ENCODE results near the gene MICA. TPM values are rescaled to one million over a fixed set of nuclear protein-coding genes. Genes with fewer than 3 reads are reported as not detected.
"Not testable (repeated sequence)": the region's sequence is repeated elsewhere in the genome, so short reads cannot be mapped to it uniquely, and the experiment has no call there.

MICA gene
- total RNA-seq, 1 donor from 2014 or later, result 51.6 TPM

GRCh38 chr6:31441365-31442267 lies 38.2 kb downstream of the MICA start:
- DNase-seq (ENCODE audit: low read depth) (peak; percentile 41), FAIRE-seq (peak; percentile 52)
- peak; percentile 92 for TF ChIP-seq CTCF (IDR thresholded peaks at IDR 0.05; ENCODE audit: insufficient read depth, low read length, severe bottlenecking)
- H3K4me3 ChIP-seq (ENCODE audit: low read depth, low read length), result no peak overlapping the region
- H3K36me3 ChIP-seq (ENCODE audit: control insufficient read depth, insufficient read depth, low read length), result no peaks in the 10 kb centered on the region
- H3K27me3 ChIP-seq (ENCODE audit: control insufficient read depth, insufficient read depth, low read length), result no peaks in the 10 kb centered on the region

- Histone ChIP-seq H3K36me3 (ENCODE audit: control insufficient read depth, insufficient read depth, low read length) (no peaks in the 10 kb centered on the region), H3K4me3 (ENCODE audit: low read depth, low read length) (no peak overlapping the region), H3K27me3 (ENCODE audit: control insufficient read depth, insufficient read depth, low read length) (peaks cover 4% of the 10 kb centered on the region)
- FAIRE-seq (no peak), DNase-seq (ENCODE audit: low read depth) (peak; percentile 32)
- no peak for TF ChIP-seq CTCF (IDR thresholded peaks at IDR 0.05; ENCODE audit: insufficient read depth, low read length, severe bottlenecking)
These were observed 43.1 kb downstream of the MICA start for GRCh38 chr6:31446481-31446880.

GRCh38 chr6:31446999-31447789 lies 43.8 kb downstream of the MICA start:
- FAIRE-seq; H3K4me3 ChIP-seq (ENCODE audit: low read depth, low read length); H3K36me3 ChIP-seq (ENCODE audit: control insufficient read depth, insufficient read depth, low read length); H3K27me3 ChIP-seq (ENCODE audit: control insufficient read depth, insufficient read depth, low read length); DNase-seq (ENCODE audit: low read depth): not testable (repeated sequence)

- no peak for FAIRE-seq
- Histone ChIP-seq H3K27me3 (ENCODE audit: control insufficient read depth, insufficient read depth, low read length) (peaks cover 7% of the 10 kb centered on the region), H3K36me3 (ENCODE audit: control insufficient read depth, insufficient read depth, low read length) (no peaks in the 10 kb centered on the region), H3K4me3 (ENCODE audit: low read depth, low read length) (no peak overlapping the region)
- TF ChIP-seq CTCF (IDR thresholded peaks at IDR 0.05; ENCODE audit: insufficient read depth, low read length, severe bottlenecking), result no peak
- no peak for DNase-seq (ENCODE audit: low read depth)
These were observed 47.4 kb downstream of the MICA start for GRCh38 chr6:31450751-31451150.

GRCh38 chr6:31452859-31453258 lies 49.5 kb downstream of the MICA start:
- no peak overlapping the region for H3K4me3 ChIP-seq (ENCODE audit: low read depth, low read length)
- FAIRE-seq (no peak), DNase-seq (ENCODE audit: low read depth) (no peak)
- H3K27me3 ChIP-seq (ENCODE audit: control insufficient read depth, insufficient read depth, low read length), result peaks cover 7% of the 10 kb centered on the region
- no peak for TF ChIP-seq CTCF (IDR thresholded peaks at IDR 0.05; ENCODE audit: insufficient read depth, low read length, severe bottlenecking)
- H3K36me3 ChIP-seq (ENCODE audit: control insufficient read depth, insufficient read depth, low read length), result no peaks in the 10 kb centered on the region

- Histone ChIP-seq H3K36me3 (ENCODE audit: control insufficient read depth, insufficient read depth, low read length) (no peaks in the 10 kb centered on the region), H3K4me3 (ENCODE audit: low read depth, low read length) (no peak overlapping the region), H3K27me3 (ENCODE audit: control insufficient read depth, insufficient read depth, low read length) (peaks cover 7% of the 10 kb centered on the region)
- no peak for TF ChIP-seq CTCF (IDR thresholded peaks at IDR 0.05; ENCODE audit: insufficient read depth, low read length, severe bottlenecking)
- FAIRE-seq, result no peak
- peak; percentile 46 for DNase-seq (ENCODE audit: low read depth)
These were observed 49.9 kb downstream of the MICA start for GRCh38 chr6:31453259-31453658.

GRCh38 chr6:31459864-31460263 lies 56.5 kb downstream of the MICA start:
- not testable (repeated sequence) for H3K27me3 ChIP-seq (ENCODE audit: control insufficient read depth, insufficient read depth, low read length); DNase-seq (ENCODE audit: low read depth); FAIRE-seq

More at GRCh38 chr6:31459864-31460263, 56.5 kb downstream of the MICA start:
- H3K4me3 ChIP-seq (ENCODE audit: low read depth, low read length); H3K36me3 ChIP-seq (ENCODE audit: control insufficient read depth, insufficient read depth, low read length): not testable (repeated sequence)

Data from bronchial epithelial cell (primary cell).